GM19238 (cell line): Measurements from ENCODE around the gene TGFBR3.

Source experiments
- DNase-seq: peaks from one replicate; pipeline ENCODE4 v3.0.0; 2011; ENCODE audit warnings: low spot score; ENCODE audit not compliant: insufficient read length

Gene TGFBR3

DNA sequence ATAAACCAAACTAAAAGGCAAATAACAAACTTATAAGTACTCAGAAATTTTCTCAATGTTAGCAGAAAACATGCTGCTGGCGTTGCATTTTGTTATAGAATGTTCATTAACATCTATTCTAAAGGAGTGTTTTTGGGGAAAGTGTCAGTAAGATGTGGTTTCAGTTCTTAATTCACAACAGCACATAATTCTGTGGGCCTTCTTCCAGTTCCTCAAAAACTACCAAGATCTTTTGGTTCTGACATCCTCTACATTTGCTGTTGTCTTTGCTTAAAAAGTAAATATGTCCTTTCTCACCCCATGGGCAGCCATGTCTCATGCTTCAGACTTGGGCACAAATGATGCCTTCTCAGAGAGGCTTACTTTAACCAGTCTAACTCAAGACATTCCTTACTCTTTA, 232.8 kb downstream of the TGFBR3 start:
- no peak for DNase-seq

DNA sequence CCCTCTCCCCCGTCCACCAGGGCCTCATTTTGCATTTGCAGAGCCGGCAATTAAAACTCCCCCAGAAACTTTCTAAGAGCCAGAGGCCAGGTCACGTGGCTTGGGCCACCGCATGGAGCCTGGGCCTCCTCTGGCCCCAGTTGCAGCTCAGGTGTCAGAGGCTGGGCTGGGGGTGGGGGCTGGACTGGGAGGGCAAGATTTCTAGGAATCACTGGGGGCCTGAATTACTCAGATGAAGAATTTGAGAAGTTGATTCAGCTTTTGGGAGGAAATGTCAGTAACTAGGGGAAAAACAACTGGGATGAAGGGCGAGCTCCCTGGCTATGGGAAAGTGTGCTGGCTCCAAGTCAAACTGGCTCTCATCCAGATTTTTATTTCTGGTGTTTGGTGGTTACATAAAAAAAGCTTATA, 234.3 kb downstream of the TGFBR3 start:
- no peak for DNase-seq

DNA sequence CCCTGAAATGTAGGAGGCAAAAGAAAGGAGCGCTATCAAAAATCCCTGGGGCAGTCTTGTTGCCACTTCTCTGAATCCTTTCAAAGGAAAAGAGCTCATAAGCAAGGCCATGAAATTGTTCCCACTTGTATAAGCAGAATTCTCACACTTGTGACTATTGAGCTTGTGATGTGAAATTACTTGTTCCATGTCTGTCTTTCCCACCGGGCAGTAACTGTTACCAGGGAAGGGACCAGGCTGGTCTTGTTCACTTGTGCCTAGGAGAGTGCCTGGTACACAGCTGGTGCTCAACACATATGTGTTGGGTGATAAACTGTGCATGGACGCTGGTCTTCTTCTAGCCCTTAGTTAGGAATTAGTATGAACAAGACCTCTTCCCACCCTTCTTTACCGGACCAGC, 234.7 kb downstream of the TGFBR3 start:
- no peak for DNase-seq

DNA sequence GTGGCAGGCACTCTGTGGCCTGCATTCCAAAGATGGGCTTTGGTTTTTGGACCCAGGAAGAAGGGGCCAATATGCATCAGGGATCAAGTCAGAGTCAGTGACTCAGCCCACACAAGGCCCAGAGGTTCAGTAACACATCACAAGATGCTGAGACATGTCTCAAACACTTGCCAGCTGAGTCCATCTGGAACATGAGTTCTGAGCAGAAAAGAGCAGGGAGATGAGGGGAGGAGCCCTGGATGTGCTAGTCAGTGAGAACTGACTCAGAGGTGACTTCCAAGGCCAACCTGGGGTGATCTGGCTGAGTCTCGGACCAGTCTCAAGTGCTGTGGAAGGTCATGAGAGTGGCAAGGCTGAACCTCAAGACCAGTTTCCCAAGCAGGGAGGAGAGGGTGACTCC, 235.2 kb downstream of the TGFBR3 start:
- no peak for DNase-seq

DNA sequence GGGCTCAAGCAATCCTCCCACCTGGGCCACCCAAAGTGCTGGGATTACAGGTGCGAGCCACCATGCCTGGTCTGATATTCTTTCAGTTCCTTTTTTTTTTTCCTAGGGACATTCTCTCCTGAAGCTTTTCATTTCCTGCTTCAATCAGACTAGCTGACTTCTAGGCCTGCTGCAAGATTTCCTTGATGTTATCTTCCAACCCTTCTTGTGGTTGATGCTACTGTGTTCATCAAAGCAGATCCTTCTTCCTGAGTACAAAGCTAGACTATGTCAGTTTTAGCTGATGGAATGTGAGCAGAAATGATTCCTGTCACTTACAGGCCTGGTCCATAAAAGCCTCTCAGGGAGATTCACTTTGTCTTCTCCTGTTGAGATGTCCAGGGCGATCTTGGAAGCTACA, 238.9 kb downstream of the TGFBR3 start:
- DNase-seq: no peak

DNA sequence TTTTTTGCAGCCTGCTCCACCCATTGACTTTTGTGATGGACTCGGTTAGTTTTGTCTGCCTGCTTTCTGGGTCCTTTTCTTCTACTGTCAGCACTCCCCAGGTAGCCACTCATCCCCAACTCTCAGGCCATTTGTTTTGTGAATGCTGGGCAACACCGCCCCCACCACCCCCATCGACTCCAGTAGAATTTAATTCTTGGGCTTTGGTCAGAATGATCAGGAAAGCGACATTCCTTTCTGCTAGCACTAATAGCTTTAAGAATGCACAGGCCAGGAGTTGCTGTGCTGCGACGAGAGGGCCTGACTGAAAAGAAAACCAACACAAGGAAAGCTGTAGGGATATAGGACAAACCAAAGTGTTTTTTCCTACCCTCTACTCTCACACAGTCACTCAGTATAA, 240.9 kb downstream of the TGFBR3 start:
- DNase-seq: no peak

DNA sequence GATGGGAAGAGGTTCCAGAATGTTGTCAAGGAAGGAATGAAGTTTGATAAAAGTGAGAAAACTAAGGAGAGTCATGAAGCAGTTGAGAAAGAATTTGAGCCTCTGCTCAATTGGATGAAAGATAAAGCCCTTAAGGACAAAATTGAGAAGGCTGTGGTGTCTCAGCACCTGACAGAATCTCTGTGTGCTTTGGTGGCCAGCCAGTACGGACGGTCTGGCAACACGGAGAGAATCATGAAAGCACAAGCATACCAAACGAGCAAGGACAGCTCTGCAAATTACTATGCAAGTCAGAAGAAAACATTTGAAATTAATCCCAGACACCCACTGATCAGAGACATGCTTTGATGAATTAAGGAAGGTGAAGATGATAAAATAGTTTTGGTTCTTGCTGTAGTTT, 242.5 kb downstream of the TGFBR3 start:
- no peak for DNase-seq

DNA sequence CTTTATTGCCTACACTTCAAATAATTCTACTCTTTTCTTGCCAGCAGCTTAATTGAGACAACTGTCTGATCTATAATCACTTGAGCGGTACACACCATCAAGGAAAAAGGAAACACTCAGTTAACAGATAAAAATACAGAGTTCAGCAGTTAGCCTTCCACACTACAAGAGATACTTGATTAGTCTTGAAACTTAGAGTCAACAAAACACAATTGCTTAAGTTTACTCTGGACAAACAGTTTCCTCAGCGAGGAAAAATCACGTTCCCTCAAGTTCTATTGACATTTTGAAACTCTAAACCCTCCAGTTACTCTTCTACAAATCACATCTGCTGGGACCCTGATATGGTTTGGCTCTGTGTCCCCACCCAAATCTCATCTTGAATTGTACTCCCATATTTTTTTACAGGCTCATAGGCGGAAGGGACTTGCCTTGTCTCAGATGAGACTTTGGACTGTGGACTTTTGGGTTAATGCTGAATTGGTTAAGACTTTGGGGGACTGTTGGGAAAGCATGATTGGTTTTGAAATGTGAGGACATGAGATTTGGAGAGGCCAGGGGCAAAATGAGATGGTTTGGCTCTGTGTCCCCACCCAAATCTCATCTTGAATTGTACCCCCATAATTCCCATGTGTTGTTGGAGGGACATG, 244.9 kb downstream of the TGFBR3 start:
- no peak for DNase-seq

DNA sequence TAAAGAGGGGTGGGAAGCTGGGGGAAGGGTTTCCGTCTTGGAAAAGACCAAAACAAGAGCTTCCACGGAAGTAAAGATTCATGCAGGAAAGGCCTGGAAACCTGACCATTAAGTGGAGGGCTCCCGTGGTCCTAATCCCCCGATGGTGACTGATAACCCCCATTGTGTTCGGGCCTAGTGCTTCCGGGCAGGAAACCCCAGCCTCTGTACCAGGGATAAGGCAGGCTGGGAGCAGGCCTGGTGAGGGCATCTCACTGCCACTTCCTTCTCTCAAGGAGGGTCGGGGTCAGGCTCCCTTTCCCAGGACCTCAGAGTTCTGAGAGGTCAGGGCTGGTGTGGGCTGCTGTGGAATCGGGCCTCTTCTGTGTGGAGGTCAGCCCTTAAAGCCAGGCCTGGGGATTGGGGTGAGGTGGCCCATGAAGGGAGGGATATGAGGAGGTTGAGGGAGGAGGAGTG, 248.4 kb downstream of the TGFBR3 start:
- DNase-seq: no peak

DNA sequence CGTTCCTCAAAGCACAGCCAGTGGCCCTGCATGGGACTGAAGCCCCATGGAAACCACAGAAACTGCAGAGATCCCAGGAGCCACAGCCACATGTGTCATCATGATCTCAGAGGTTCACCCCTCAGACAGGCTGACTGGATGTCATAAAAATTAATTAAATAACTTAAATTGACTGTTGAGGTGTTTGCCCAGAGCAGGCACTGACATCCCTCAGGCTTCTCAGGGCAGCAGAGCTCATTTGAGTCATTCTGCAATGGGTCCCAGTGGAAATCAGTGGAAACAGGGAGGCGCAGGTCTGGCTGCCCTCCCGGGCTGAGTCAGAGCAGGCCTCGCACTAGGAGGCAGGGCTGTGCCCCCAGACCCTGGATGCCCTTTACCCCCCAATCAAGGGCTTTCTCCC, 250.2 kb downstream of the TGFBR3 start:
- DNase-seq: no peak

DNA sequence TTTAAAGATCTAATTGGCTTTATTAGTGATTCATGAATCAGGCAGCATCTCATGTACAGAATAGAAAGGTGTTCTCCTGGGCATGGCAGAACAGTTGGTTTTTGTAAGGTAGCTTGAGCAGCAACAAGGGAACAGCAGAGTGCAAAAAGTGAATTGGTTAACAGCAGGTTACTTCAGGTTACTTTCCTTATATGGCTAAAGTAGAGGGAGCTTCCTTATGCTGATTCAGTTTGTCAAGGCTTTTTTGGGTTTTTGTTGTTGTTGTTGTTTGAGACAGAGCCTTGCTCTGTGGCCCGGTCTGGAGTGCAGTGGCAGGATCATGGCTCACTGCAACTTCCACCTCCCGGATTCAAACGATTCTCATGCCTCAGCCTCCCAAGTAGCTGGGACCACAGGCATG, 252.5 kb downstream of the TGFBR3 start:
- no peak for DNase-seq

DNA sequence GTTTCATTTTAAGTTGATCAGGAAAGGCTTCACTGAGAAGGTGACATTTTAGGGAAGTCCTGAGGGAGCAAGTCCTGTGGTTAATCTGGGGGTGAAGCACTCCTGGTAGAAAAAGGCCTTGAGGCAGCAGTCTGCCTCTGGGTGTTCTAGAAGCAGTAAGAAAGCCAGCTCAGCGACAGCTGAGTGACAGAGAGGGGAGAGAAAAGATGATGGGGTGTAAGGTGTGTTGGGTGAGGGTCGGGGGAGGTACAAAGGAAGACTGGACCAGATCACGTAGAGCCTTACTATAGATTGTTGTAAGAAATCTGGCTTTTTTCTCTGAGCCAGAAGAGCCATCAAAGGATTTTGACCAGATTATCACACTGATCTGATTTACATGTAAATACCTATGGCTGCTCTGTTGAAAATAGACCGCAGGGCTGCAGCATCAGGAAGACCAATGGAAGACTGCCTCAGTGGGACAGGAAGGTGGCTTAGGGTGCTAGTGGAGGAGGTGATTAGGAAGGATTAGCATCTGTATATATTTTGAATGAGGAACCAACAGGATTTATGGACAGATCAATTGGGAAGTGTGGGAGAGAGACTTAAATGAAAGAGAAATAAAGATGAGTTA, 254.1 kb downstream of the TGFBR3 start:
- no peak for DNase-seq

DNA sequence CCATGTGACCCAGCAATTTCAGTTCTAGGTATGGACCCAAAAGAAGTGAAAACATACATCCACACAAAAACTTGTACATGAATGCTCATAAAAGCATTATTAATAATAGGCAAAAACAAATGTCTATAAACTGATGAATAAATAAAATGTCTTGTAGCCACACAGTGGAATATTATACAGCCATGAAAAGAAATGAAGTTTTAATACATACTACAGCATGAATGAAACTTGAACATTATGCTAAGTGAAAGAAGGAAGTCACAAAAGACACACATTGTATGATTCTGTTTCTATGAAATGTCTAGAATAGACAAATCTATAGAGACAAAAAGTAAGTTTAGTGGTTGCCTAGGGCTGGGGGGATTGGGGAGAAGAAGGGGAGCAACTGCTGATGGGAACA, 255.1 kb downstream of the TGFBR3 start:
- DNase-seq: no peak
